ENCODE measurements around the gene TEAD3.

The TEAD3 gene

GRCh38 chr6:35490821-35491557, 5.9 kb downstream of the TEAD3 start:
- DNase-seq: no peak

GRCh38 chr6:35489995-35490791, 6.7 kb downstream of the TEAD3 start:
- no peak for DNase-seq

- no peak for DNase-seq
Measured at GRCh38 chr6:35489066-35489465, 7.8 kb downstream of the TEAD3 start.

- DNase-seq: no peak
Measured at GRCh38 chr6:35488517-35488862, 8.4 kb downstream of the TEAD3 start.

- no peak for DNase-seq
Measured at GRCh38 chr6:35487658-35488516, 9.0 kb downstream of the TEAD3 start.

- peak; percentile 55 for DNase-seq
Measured at GRCh38 chr6:35486005-35486925, 10.6 kb downstream of the TEAD3 start.

- no peak for DNase-seq
Measured at GRCh38 chr6:35485402-35485877, 11.4 kb downstream of the TEAD3 start.

GRCh38 chr6:35484921-35485392, 11.9 kb downstream of the TEAD3 start:
- DNase-seq: no peak

- DNase-seq: no peak
Measured at GRCh38 chr6:35483893-35484645, 12.8 kb downstream of the TEAD3 start.

GRCh38 chr6:35483490-35483889, 13.4 kb downstream of the TEAD3 start:
- no peak for DNase-seq

GRCh38 chr6:35483062-35483461, 13.8 kb downstream of the TEAD3 start:
- no peak for DNase-seq

- no peak for DNase-seq
Measured at GRCh38 chr6:35481226-35481625, 15.7 kb downstream of the TEAD3 start.

- no peak for DNase-seq
Measured at GRCh38 chr6:35480176-35480575, 16.7 kb downstream of the TEAD3 start.

GRCh38 chr6:35478259-35478658, 18.6 kb downstream of the TEAD3 start:
- no peak for DNase-seq

- DNase-seq: peak; percentile 12
Measured at GRCh38 chr6:35477551-35478179, 19.2 kb downstream of the TEAD3 start.

- no peak for DNase-seq
Measured at GRCh38 chr6:35477028-35477427, 19.9 kb downstream of the TEAD3 start.

- no peak for DNase-seq
Measured at GRCh38 chr6:35476004-35476403, 20.9 kb downstream of the TEAD3 start.

GRCh38 chr6:35475573-35475972, 21.3 kb downstream of the TEAD3 start:
- DNase-seq: no peak

- no peak for DNase-seq
Measured at GRCh38 chr6:35474942-35475570, 21.8 kb downstream of the TEAD3 start.

All from NCI-H1105 treated with DMSO at 0.1 percent for 48 hours (cell line).